ENCODE results near the gene MICU1. TPM values are rescaled to one million over a fixed set of nuclear protein-coding genes. Genes with fewer than 3 reads are reported as not detected.

Gene MICU1
- total and polyA plus RNA-seq, 10 of the 15 experiments (the other 5 are each of a cell fraction or from before 2014, with no cell fraction given), result 18.2 to 36.4 (median 22.2) TPM

GRCh38 chr10:72506474-72506873, 119.4 kb downstream of the MICU1 start:
- POLR2A ChIA-PET, result interaction anchor here (0.7 to 1.0 kb wide), 2 partner anchors 21 to 234 kb away, joined by 3 to 8 read pairs; no protein-coding TSS in a partner anchor
- Histone ChIP-seq H3K27ac (ENCODE audit: control insufficient read depth, insufficient read depth) (no peak overlapping the region), H3K9me3 (replicated peaks; ENCODE audit: control insufficient read depth, insufficient read depth, low read length) (no peaks in the 10 kb centered on the region; the same call in 2 of the 3 replicates), H2AFZ (ENCODE audit: control insufficient read depth, low read depth, low read length) (no peak overlapping the region), H3K27me3 (replicated peaks in 1 of 2; ENCODE audit: control insufficient read depth in 2 of 2, insufficient read depth in 2 of 2, low read length in 1 of 2) (no peaks in the 10 kb centered on the region), H3K4me2 (ENCODE audit: control insufficient read depth, insufficient read depth) (no peak overlapping the region), H4K20me1 (ENCODE audit: control insufficient read depth, insufficient read depth) (no peaks in the 10 kb centered on the region), H3K4me1 (ENCODE audit: control insufficient read depth, insufficient read depth, low read length) (no peaks in the 10 kb centered on the region), H3K79me2 (ENCODE audit: control insufficient read depth, insufficient read depth, low read length) (no peaks in the 10 kb centered on the region), H3K36me3 (ENCODE audit: control insufficient read depth in 2 of 2, insufficient read depth in 2 of 2, low read length in 1 of 2) (no peaks in the 10 kb centered on the region), H3K9ac (ENCODE audit: control insufficient read depth, insufficient read depth, low read length) (no peak overlapping the region), H3K4me3 (no peak overlapping the region)
- intact Hi-C loops (cut with micrococcal nuclease; ENCODE audit: unreplicated experiment), result no loop called here
- in situ Hi-C loops (cut with MboI), result no loop called here
- BruUV-seq (replicated peaks), result no TSS peak
- FAIRE-seq (no peak), DNase-seq (ENCODE audit: low read depth, low spot score) (no peak), ATAC-seq (no peak)
- RAD21 ChIA-PET (ENCODE audit: unreplicated experiment), result no interaction called here
- SMC1A ChIA-PET (ENCODE audit: uncharacterized antibody, unreplicated experiment), result interaction anchor here (1.2 kb wide), 2 partner anchors 12 to 327 kb away, joined by 3 read pairs; no protein-coding TSS in a partner anchor
- TF ChIP-seq GABPA (IDR thresholded peaks at IDR 0.05; ENCODE audit: low read depth), result no peak
- peak; percentile 34; the same call in 1 of the 2 replicates for TF ChIP-seq ATF7 (IDR thresholded peaks at IDR 0.05; ENCODE audit: low read depth)
- CTCF ChIA-PET, result no interaction called here

DNA sequence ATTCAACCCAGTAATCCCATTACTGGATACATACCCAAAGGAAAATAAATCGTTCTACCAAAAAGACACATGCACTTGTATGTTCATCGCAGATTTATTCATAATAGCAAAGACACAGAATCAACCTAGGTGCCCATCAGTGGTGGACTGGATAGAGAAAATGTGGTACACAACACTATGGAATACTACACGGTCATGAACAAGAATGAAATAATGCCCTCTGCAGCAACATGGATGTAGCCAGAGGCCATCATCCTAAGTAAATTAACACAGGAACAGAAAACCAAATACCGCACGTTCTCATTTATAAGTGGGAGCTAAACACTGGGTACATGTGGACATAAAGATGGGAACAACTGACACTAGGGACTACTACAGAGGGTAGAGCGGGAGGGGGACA, 120.4 kb downstream of the MICU1 start:
- no peaks in the 10 kb centered on the region for H3K4me1 ChIP-seq (ENCODE audit: control insufficient read depth, insufficient read depth, low read length)
- ChIA-PET POLR2A (interaction anchor here (1.0 kb wide), 1 partner anchor 22 kb away, joined by 8 read pairs; no protein-coding TSS in a partner anchor), CTCF (no interaction called here), RAD21 (ENCODE audit: unreplicated experiment) (no interaction called here), SMC1A (ENCODE audit: uncharacterized antibody, unreplicated experiment) (interaction anchor here (1.1 kb wide), 1 partner anchor 11 kb away, joined by 4 read pairs; no protein-coding TSS in a partner anchor)
- intact Hi-C loops (cut with micrococcal nuclease; ENCODE audit: unreplicated experiment), result no loop called here
- no peak overlapping the region for H3K4me3 ChIP-seq
- DNase-seq (ENCODE audit: low read depth, low spot score), result no peak
- H3K79me2 ChIP-seq (ENCODE audit: control insufficient read depth, insufficient read depth, low read length), result no peaks in the 10 kb centered on the region
- H3K4me2 ChIP-seq (ENCODE audit: control insufficient read depth, insufficient read depth), result no peak overlapping the region
- H3K9me3 ChIP-seq (replicated peaks; ENCODE audit: control insufficient read depth, insufficient read depth, low read length), result no peaks in the 10 kb centered on the region; the same call in 2 of the 3 replicates
- no TSS peak for BruUV-seq (replicated peaks)
- no peak for FAIRE-seq
- ATAC-seq, result no peak
- no peak for TF ChIP-seq ZNF207 (IDR thresholded peaks at IDR 0.05; ENCODE audit: borderline replicate concordance)
- no peak for TF ChIP-seq SREBF2 (IDR thresholded peaks at IDR 0.05; ENCODE audit: low read length)
- no peak for TF ChIP-seq POLR2AphosphoS5 (IDR thresholded peaks at IDR 0.05; ENCODE audit: low read length)
- TF ChIP-seq NR2F1 (conservative IDR thresholded peaks at IDR 0.05), result no peak
- TF ChIP-seq SRF (IDR thresholded peaks at IDR 0.05; ENCODE audit: low read depth in 2 of 2, low read length in 2 of 2), result no peak
- TF ChIP-seq ZBED1 (IDR thresholded peaks at IDR 0.05; ENCODE audit: borderline replicate concordance), result no peak
- TF ChIP-seq BRCA1 (IDR thresholded peaks at IDR 0.05; ENCODE audit: low read depth, low read length), result no peak
- no peak overlapping the region for H2AFZ ChIP-seq (ENCODE audit: control insufficient read depth, low read depth, low read length)
- H3K36me3 ChIP-seq (ENCODE audit: control insufficient read depth in 2 of 2, insufficient read depth in 2 of 2, low read length in 1 of 2), result no peaks in the 10 kb centered on the region
- no peak overlapping the region for H3K27ac ChIP-seq (ENCODE audit: control insufficient read depth, insufficient read depth)
- in situ Hi-C loops (cut with MboI), result no loop called here
- no peak overlapping the region for H3K9ac ChIP-seq (ENCODE audit: control insufficient read depth, insufficient read depth, low read length)
- no peaks in the 10 kb centered on the region for H3K27me3 ChIP-seq (replicated peaks in 1 of 2; ENCODE audit: control insufficient read depth in 2 of 2, insufficient read depth in 2 of 2, low read length in 1 of 2)
- H4K20me1 ChIP-seq (ENCODE audit: control insufficient read depth, insufficient read depth), result no peaks in the 10 kb centered on the region
- WGBS (ENCODE audit: insufficient coverage, insufficient replicate concordance, low lambda C conversion rate, missing lambda C conversion rate), result 96% methylated on average over 6 of the region's 6 CpGs

Measured in GM12878 (cell line).